ENCODE measurements around the gene MRPL32. TPM values are rescaled to one million over a fixed set of nuclear protein-coding genes. Genes with fewer than 3 reads are reported as not detected.

MRPL32 gene
- total RNA-seq, 1 donor from 2014 or later: 33.9 TPM

GRCh38 chr7:42893346-42894240 is 38.6 kb upstream of the MRPL32 start:
- no peak overlapping the region for H3K4me3 ChIP-seq
- H3K27ac ChIP-seq: no peak overlapping the region
- peaks cover 8% of the 10 kb centered on the region for H3K4me1 ChIP-seq
- intact Hi-C loops (cut with DNase I): no loop called here
- no peaks in the 10 kb centered on the region for H3K27me3 ChIP-seq
- H3K9me3 ChIP-seq: no peaks in the 10 kb centered on the region
- DNase-seq (ENCODE audit: extremely low spot score in 2 of 2): no peak
- H3K36me3 ChIP-seq: no peaks in the 10 kb centered on the region
- TF ChIP-seq, protein P1, sequence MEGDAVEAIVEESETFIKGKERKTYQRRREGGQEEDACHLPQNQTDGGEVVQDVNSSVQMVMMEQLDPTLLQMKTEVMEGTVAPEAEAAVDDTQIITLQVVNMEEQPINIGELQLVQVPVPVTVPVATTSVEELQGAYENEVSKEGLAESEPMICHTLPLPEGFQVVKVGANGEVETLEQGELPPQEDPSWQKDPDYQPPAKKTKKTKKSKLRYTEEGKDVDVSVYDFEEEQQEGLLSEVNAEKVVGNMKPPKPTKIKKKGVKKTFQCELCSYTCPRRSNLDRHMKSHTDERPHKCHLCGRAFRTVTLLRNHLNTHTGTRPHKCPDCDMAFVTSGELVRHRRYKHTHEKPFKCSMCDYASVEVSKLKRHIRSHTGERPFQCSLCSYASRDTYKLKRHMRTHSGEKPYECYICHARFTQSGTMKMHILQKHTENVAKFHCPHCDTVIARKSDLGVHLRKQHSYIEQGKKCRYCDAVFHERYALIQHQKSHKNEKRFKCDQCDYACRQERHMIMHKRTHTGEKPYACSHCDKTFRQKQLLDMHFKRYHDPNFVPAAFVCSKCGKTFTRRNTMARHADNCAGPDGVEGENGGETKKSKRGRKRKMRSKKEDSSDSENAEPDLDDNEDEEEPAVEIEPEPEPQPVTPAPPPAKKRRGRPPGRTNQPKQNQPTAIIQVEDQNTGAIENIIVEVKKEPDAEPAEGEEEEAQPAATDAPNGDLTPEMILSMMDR (IDR thresholded peaks at IDR 0.05): no peak
- TF ChIP-seq POLR2A (IDR thresholded peaks at IDR 0.05) (no peak), POLR2AphosphoS5 (IDR thresholded peaks at IDR 0.05; ENCODE audit: insufficient read depth in 1 of 2, low read depth in 1 of 2) (no peak)

- H3K4me3 ChIP-seq: no peak overlapping the region
- no peak overlapping the region for H3K27ac ChIP-seq
- intact Hi-C loops (cut with DNase I): no loop called here
- no peaks in the 10 kb centered on the region for H3K36me3 ChIP-seq
- TF ChIP-seq POLR2AphosphoS5 (IDR thresholded peaks at IDR 0.05; ENCODE audit: insufficient read depth in 1 of 2, low read depth in 1 of 2) (no peak), POLR2A (IDR thresholded peaks at IDR 0.05) (no peak)
- no peaks in the 10 kb centered on the region for H3K9me3 ChIP-seq
- H3K27me3 ChIP-seq: no peaks in the 10 kb centered on the region
- no peaks in the 10 kb centered on the region for H3K4me1 ChIP-seq
- DNase-seq (ENCODE audit: extremely low spot score in 2 of 2): no peak
These were observed 31.3 kb upstream of the MRPL32 start for GRCh38 chr7:42900842-42901241.

- Histone ChIP-seq H3K27me3 (no peaks in the 10 kb centered on the region), H3K4me1 (no peaks in the 10 kb centered on the region), H3K4me3 (no peak overlapping the region), H3K9me3 (no peaks in the 10 kb centered on the region), H3K27ac (no peak overlapping the region), H3K36me3 (no peaks in the 10 kb centered on the region)
- TF ChIP-seq POLR2AphosphoS5 (IDR thresholded peaks at IDR 0.05; ENCODE audit: insufficient read depth in 1 of 2, low read depth in 1 of 2): no peak
- TF ChIP-seq, protein P1 (IDR thresholded peaks at IDR 0.05): no peak
- no peak for TF ChIP-seq POLR2A (IDR thresholded peaks at IDR 0.05)
- no peak for DNase-seq (ENCODE audit: extremely low spot score in 2 of 2)
- intact Hi-C loops (cut with DNase I): no loop called here
These were observed 29.8 kb upstream of the MRPL32 start for GRCh38 chr7:42902331-42902730.

DNA sequence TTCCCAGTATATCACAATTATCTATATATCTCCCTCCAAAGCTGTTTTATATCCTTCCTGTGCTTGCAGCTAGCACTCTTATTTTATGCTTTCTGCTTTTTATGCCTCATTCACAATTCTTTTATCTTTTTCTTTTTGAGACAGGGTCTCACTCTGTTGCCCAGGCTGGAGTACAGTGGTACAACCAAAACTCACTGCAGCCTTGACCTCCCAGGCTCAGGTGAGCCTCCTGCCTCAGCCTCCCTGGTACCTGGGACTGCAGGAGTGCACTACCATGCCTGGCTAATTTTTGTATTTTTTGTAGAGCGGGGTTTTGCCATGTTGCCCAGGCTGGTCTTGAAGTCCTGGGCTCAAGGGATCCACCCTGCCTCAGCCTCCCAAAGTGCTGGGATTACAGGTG is 26.0 kb upstream of the MRPL32 start:
- H3K9me3 ChIP-seq: no peaks in the 10 kb centered on the region
- intact Hi-C loops (cut with DNase I): no loop called here

GRCh38 chr7:42907316-42907715 is 24.9 kb upstream of the MRPL32 start:
- H3K27me3 ChIP-seq: no peaks in the 10 kb centered on the region

More for the DNA sequence above, 26.0 kb upstream of the MRPL32 start:
- Histone ChIP-seq H3K36me3 (no peaks in the 10 kb centered on the region), H3K4me3 (no peak overlapping the region), H3K4me1 (peaks cover 12% of the 10 kb centered on the region), H3K27ac (no peak overlapping the region), H3K27me3 (no peaks in the 10 kb centered on the region)
- DNase-seq (ENCODE audit: extremely low spot score in 2 of 2): no peak
- TF ChIP-seq POLR2AphosphoS5 (IDR thresholded peaks at IDR 0.05; ENCODE audit: insufficient read depth in 1 of 2, low read depth in 1 of 2): no peak
- TF ChIP-seq POLR2A (IDR thresholded peaks at IDR 0.05): no peak
- TF ChIP-seq, protein P1 (IDR thresholded peaks at IDR 0.05): no peak

More at GRCh38 chr7:42907316-42907715, 24.9 kb upstream of the MRPL32 start:
- intact Hi-C loops (cut with DNase I): no loop called here
- Histone ChIP-seq H3K36me3 (no peaks in the 10 kb centered on the region), H3K4me3 (no peak overlapping the region), H3K4me1 (peaks cover 15% of the 10 kb centered on the region), H3K27ac (no peak overlapping the region), H3K9me3 (no peaks in the 10 kb centered on the region)
- TF ChIP-seq POLR2A (IDR thresholded peaks at IDR 0.05) (no peak), POLR2AphosphoS5 (IDR thresholded peaks at IDR 0.05; ENCODE audit: insufficient read depth in 1 of 2, low read depth in 1 of 2) (no peak)
- TF ChIP-seq, protein P1 (IDR thresholded peaks at IDR 0.05): no peak
- DNase-seq (ENCODE audit: extremely low spot score in 2 of 2): no peak
